SK-N-SH (cell line): ENCODE results near the gene EPHA3. TPM values are rescaled to one million over a fixed set of nuclear protein-coding genes. Genes with fewer than 3 reads are reported as not detected.

ENCODE experiments used
- CTCF ChIA-PET: fragments of 300-600, 350-600 bp; formaldehyde crosslinking; extraction: SDS; loops from one replicate; lab custom pipeline; 2021; lab: Yijun Ruan, JAX
- POLR2A ChIA-PET: fragments of 350-600 bp; sonication (Branson Sonifier 250); formaldehyde crosslinking; extraction: SDS; loops from one replicate; lab custom pipeline; 2020; ENCODE audit warnings: antibody characterized with exemption, inconsistent platforms; lab: Yijun Ruan, JAX
- DNase-seq: peaks from one replicate; pipeline ENCODE4 v3.0.0; 2012
- H2AFZ ChIP-seq: fragments of 200-600 bp; sonication (generic); 2 replicates; pipeline ENCODE4 v1.8.1; 2016; ENCODE audit warnings: antibody characterized with exemption, mild to moderate bottlenecking, low read depth
- H3F3A ChIP-seq: fragments of 200-600 bp; sonication (generic); replicated peaks from 2 replicates; pipeline ENCODE3; 2016; ENCODE audit warnings: antibody characterized with exemption, mild to moderate bottlenecking; ENCODE audit not compliant: insufficient read depth
- H3K27ac ChIP-seq, 2 experiments: fragments of 200-500 bp in 1 of 2; fragments of 200-600 bp in 1 of 2; sonication (Bioruptor generic) in 1 of 2; sonication (generic), shearing (Covaris generic) in 1 of 2; 2 replicates each; pipeline versions ENCODE4 v1.5.1 to v1.6.1; 2014 to 2016; ENCODE audit warnings: low read depth in 2 of 2, inconsistent platforms in 1 of 2, low read length in 1 of 2, mild to moderate bottlenecking in 1 of 2, mixed read lengths in 1 of 2
- H3K27me3 ChIP-seq: fragments of 200-600 bp; sonication (generic), shearing (Covaris generic); 2 replicates; pipeline ENCODE4 v1.6.1; 2016; ENCODE audit warnings: mixed run types; ENCODE audit not compliant: insufficient read depth
- H3K36me3 ChIP-seq, 2 experiments: fragments of 200-500 bp in 1 of 2; fragments of 200-600 bp in 1 of 2; sonication (Bioruptor generic) in 1 of 2; sonication (generic) in 1 of 2; replicated peaks in 1 of 2; 2 replicates each; pipeline versions ENCODE3 to v1.5.1; 2014 to 2016; ENCODE audit warnings: low read length in 1 of 2, mild to moderate bottlenecking in 1 of 2; ENCODE audit not compliant: insufficient read depth in 2 of 2, control insufficient read depth in 1 of 2
- H3K4me1 ChIP-seq, 2 experiments: fragments of 200-500 bp in 1 of 2; fragments of 200-600 bp in 1 of 2; sonication (Bioruptor generic) in 1 of 2; sonication (generic), shearing (Covaris generic) in 1 of 2; 2 replicates each; pipeline versions ENCODE4 v1.5.1 to v1.6.1; 2014 to 2016; ENCODE audit warnings: low read depth in 1 of 2, low read length in 1 of 2, mixed run types in 1 of 2; ENCODE audit not compliant: insufficient read depth in 2 of 2, control insufficient read depth in 1 of 2
- H3K4me2 ChIP-seq: fragments of 200-600 bp; sonication (generic), shearing (Covaris generic); 2 replicates; pipeline ENCODE4 v1.6.1; 2017; ENCODE audit warnings: mixed run types
- H3K4me3 ChIP-seq, 2 experiments: fragments of 200-500 bp in 1 of 2; fragments of 200-600 bp in 1 of 2; sonication (Bioruptor generic) in 1 of 2; sonication (generic), shearing (Covaris generic) in 1 of 2; 2 replicates each; pipeline versions ENCODE4 v1.5.1 to v1.8.1; 2014 to 2016; ENCODE audit warnings: low read depth in 2 of 2, inconsistent platforms in 1 of 2, low read length in 1 of 2, mild to moderate bottlenecking in 1 of 2, mixed read lengths in 1 of 2, moderate library complexity in 1 of 2
- H3K79me2 ChIP-seq: fragments of 200-600 bp; sonication (generic); 2 replicates; pipeline ENCODE4 v1.8.1; 2017; ENCODE audit warnings: mild to moderate bottlenecking; ENCODE audit not compliant: insufficient read depth
- H3K9ac ChIP-seq: fragments of 200-600 bp; sonication (generic); 2 replicates; pipeline ENCODE4 v1.6.1; 2017; ENCODE audit warnings: mixed run types
- H3K9me2 ChIP-seq: fragments of 200-600 bp; sonication (generic); 2 replicates; pipeline ENCODE4 v1.6.1; 2017; ENCODE audit warnings: mixed run types
- H3K9me3 ChIP-seq: fragments of 200-600 bp; sonication (generic); 2 replicates; pipeline ENCODE4 v1.6.1; 2017; ENCODE audit warnings: mixed run types, mild to moderate bottlenecking, moderate library complexity
- H4K20me1 ChIP-seq: fragments of 200-600 bp; sonication (generic); 2 replicates; pipeline ENCODE4 v1.6.1; 2017; ENCODE audit warnings: mild to moderate bottlenecking, mixed run types; ENCODE audit not compliant: insufficient read depth
- ELF1 ChIP-seq: IDR thresholded peaks from 2 replicates; pipeline ENCODE4 v1.4.0; 2012
- EZH2phosphoT487 ChIP-seq: fragments of 200-600 bp; sonication (generic); IDR thresholded peaks from 2 replicates; pipeline ENCODE4 v1.6.1; 2017; ENCODE audit warnings: low read depth, mixed run types, mild to moderate bottlenecking, antibody characterized with exemption, moderate library complexity, borderline replicate concordance
- FOSL2 ChIP-seq: IDR thresholded peaks from 2 replicates; pipeline ENCODE4 v1.4.0; 2012; ENCODE audit warnings: low read depth, mild to moderate bottlenecking, moderate library complexity, borderline replicate concordance
- FOXJ3 ChIP-seq: sonication (generic); formaldehyde crosslinking; IDR thresholded peaks from 2 replicates; pipeline ENCODE4 v1.5.1; 2020; ENCODE audit warnings: mild to moderate bottlenecking, missing genetic modification reagents
- FOXM1 ChIP-seq: IDR thresholded peaks from 2 replicates; pipeline ENCODE4 v1.4.0; 2012; ENCODE audit warnings: low read depth, mild to moderate bottlenecking
- GATA2 ChIP-seq: sonication (generic); formaldehyde crosslinking; IDR thresholded peaks from 2 replicates; pipeline ENCODE4 v1.5.0; 2020; ENCODE audit warnings: mild to moderate bottlenecking, missing genetic modification reagents
- JUND ChIP-seq: IDR thresholded peaks from 2 replicates; pipeline ENCODE4 v1.4.0; 2012
- RAD21 ChIP-seq: IDR thresholded peaks from 2 replicates; pipeline ENCODE4 v1.6.1; 2012; ENCODE audit warnings: mild to moderate bottlenecking, low read length
- RCOR1 ChIP-seq: fragments of 150-350 bp; IDR thresholded peaks from 2 replicates; pipeline ENCODE4 v1.6.1; 2017; ENCODE audit warnings: antibody characterized with exemption, low read length
- REST ChIP-seq: IDR thresholded peaks from 2 replicates; pipeline ENCODE4 v1.6.1; 2012; ENCODE audit warnings: mild to moderate bottlenecking, low read depth, low read length, moderate library complexity
- RFX5 ChIP-seq: IDR thresholded peaks from 2 replicates; pipeline ENCODE4 v1.6.1; 2012; ENCODE audit warnings: mild to moderate bottlenecking, improper control_type of control experiment, low read length
- RXRA ChIP-seq: IDR thresholded peaks from 2 replicates; pipeline ENCODE4 v1.4.0; 2012; ENCODE audit warnings: low read depth, mild to moderate bottlenecking, borderline replicate concordance
- SIN3A ChIP-seq: IDR thresholded peaks from 2 replicates; pipeline ENCODE4 v1.6.1; 2012; ENCODE audit warnings: low read depth, mild to moderate bottlenecking, low read length, moderate library complexity, borderline replicate concordance
- SMC3 ChIP-seq: IDR thresholded peaks from 2 replicates; pipeline ENCODE4 v1.6.1; 2012; ENCODE audit warnings: low read depth, low read length, improper control_type of control experiment
- TCF12 ChIP-seq: IDR thresholded peaks from 2 replicates; pipeline ENCODE4 v1.4.0; 2012
- TEAD4 ChIP-seq: IDR thresholded peaks from 2 replicates; pipeline ENCODE4 v1.4.0; 2012; ENCODE audit warnings: mild to moderate bottlenecking, borderline replicate concordance; ENCODE audit not compliant: insufficient read depth
- USF1 ChIP-seq: IDR thresholded peaks from 2 replicates; pipeline ENCODE4 v1.4.0; 2012; ENCODE audit warnings: low read depth, borderline replicate concordance
- WGBS: methylation state at CpG from one replicate; pipeline ENCODE4 v1.1.6; 2017; ENCODE audit warnings: low lambda C conversion rate; 5-methylcytosine and 5-hydroxymethylcytosine counted together
- polyA plus RNA-seq, 3 experiments: library from polyadenylated mRNA; depleted of rRNA; stranded (reverse); fragments of >200 nt; gene quantifications; 2 replicates each; pipeline ENCODE4 v1.2.3, GENCODE V29; 2012
- TF ChIP-seq, protein P1 (sequence below): IDR thresholded peaks from 2 replicates; pipeline ENCODE4 v1.4.0; 2012; ENCODE audit warnings: low read depth
- TF ChIP-seq, protein P2 (sequence below): fragments of 200-600 bp; sonication (generic); IDR thresholded peaks from 2 replicates; pipeline ENCODE4 v1.6.1; 2017; ENCODE audit warnings: antibody characterized with exemption, mild to moderate bottlenecking, moderate library complexity

Gene EPHA3
- polyA plus RNA-seq, 1 of the 3 experiments (the other 2 are of a cell fraction) = not detected

DNA sequence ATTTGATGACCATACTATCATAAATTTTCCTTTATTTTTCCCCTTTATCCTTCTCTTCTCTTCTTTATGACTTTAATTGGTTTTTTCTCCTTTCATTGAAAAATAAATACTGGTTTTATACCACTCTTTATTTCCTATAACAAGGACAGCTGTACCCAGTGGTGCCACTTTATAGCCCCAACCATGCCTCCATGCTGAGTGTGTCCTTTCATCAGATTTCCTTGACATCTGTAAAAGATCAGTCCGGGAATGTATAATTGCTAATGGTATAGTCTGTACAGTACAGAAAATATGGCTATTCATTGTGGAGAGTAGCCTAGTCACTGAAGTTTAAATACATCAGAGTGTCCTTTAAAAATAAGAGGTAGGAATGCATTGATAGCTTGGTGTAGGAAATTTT is 74.6 kb downstream of the EPHA3 start:
- Histone ChIP-seq H3K9me2 (no peaks in the 10 kb centered on the region), H3K9me3 (no peaks in the 10 kb centered on the region; the same call in 1 of the 2 replicates), H3K79me2 (no peaks in the 10 kb centered on the region), H4K20me1 (no peaks in the 10 kb centered on the region)
- WGBS = 0% methylated on average over 1 of the region's 1 CpG
- no peak for TF ChIP-seq RAD21
- no peak for TF ChIP-seq TCF12
- TF ChIP-seq ELF1 = no peak
- no peak for TF ChIP-seq GATA2 (CRISPR knock-in tag)
- TF ChIP-seq FOSL2 = no peak
- TF ChIP-seq SMC3 = no peak
- no peak for TF ChIP-seq USF1
- TF ChIP-seq TEAD4 = no peak
- TF ChIP-seq RXRA = no peak
- TF ChIP-seq, protein P1, sequence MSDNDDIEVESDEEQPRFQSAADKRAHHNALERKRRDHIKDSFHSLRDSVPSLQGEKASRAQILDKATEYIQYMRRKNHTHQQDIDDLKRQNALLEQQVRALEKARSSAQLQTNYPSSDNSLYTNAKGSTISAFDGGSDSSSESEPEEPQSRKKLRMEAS = no peak
- TF ChIP-seq SIN3A = no peak
- TF ChIP-seq FOXM1 = no peak
- TF ChIP-seq RFX5 = no peak
- no peak for TF ChIP-seq EZH2phosphoT487
- TF ChIP-seq, protein P2, sequence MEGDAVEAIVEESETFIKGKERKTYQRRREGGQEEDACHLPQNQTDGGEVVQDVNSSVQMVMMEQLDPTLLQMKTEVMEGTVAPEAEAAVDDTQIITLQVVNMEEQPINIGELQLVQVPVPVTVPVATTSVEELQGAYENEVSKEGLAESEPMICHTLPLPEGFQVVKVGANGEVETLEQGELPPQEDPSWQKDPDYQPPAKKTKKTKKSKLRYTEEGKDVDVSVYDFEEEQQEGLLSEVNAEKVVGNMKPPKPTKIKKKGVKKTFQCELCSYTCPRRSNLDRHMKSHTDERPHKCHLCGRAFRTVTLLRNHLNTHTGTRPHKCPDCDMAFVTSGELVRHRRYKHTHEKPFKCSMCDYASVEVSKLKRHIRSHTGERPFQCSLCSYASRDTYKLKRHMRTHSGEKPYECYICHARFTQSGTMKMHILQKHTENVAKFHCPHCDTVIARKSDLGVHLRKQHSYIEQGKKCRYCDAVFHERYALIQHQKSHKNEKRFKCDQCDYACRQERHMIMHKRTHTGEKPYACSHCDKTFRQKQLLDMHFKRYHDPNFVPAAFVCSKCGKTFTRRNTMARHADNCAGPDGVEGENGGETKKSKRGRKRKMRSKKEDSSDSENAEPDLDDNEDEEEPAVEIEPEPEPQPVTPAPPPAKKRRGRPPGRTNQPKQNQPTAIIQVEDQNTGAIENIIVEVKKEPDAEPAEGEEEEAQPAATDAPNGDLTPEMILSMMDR = no peak
- TF ChIP-seq REST = no peak
- no peak for TF ChIP-seq JUND
- TF ChIP-seq RCOR1 = no peak
- TF ChIP-seq FOXJ3 = no peak
- TF ChIP-seq, all 33 proteins: peak for 0
- ChIA-PET POLR2A (no interaction called here), CTCF (no interaction called here)
- H3K36me3 ChIP-seq = no peaks in the 10 kb centered on the region
- H3K4me1 ChIP-seq = no peaks in the 10 kb centered on the region; a peak in 1 of 4 replicates
- no peak for DNase-seq
- H3K27ac ChIP-seq = no peak overlapping the region
- H3K27me3 ChIP-seq = no peaks in the 10 kb centered on the region
- H3F3A ChIP-seq = no peaks in the 10 kb centered on the region
- H3K9ac ChIP-seq = no peak overlapping the region
- H3K4me3 ChIP-seq = no peak overlapping the region
- H3K4me2 ChIP-seq = no peak overlapping the region
- H2AFZ ChIP-seq = no peak overlapping the region
